Body of pancreas (tissue), 4 donors: ENCODE data around the gene NTSR1. TPM values are rescaled to one million over a fixed set of nuclear protein-coding genes. Genes with fewer than 3 reads are reported as not detected.

Experiments used
- ATAC-seq: fragments of 150-250 bp; one replicate; pipeline ENCODE4 v1.9.1; 2016
- DNase-seq, 4 donors: peaks; one replicate each; pipeline ENCODE4 v3.0.0-alpha.2; 2019
- H3K27ac ChIP-seq, 4 donors: fragments of 200-600 bp; sonication (generic); 1 replicate in 3 of 4; 2 replicates in 1 of 4; pipeline versions ENCODE4 v1.5.1 to v1.6.1; 2016 to 2019; ENCODE audit warnings: mild to moderate bottlenecking in 1 of 4, mixed read lengths in 1 of 4, moderate library complexity in 1 of 4
- H3K27me3 ChIP-seq, 2 donors: fragments of 200-600 bp; sonication (generic); one replicate each; pipeline ENCODE4 v1.6.0; 2016; ENCODE audit warnings: mild to moderate bottlenecking in 1 of 2
- H3K36me3 ChIP-seq, 2 donors: fragments of 200-600 bp; sonication (generic); replicated peaks in 1 of 2; 2 replicates each; pipeline ENCODE4 v1.5.1; 2016; ENCODE audit warnings: low read depth in 2 of 2; ENCODE audit not compliant: insufficient read depth in 1 of 2
- H3K4me1 ChIP-seq: fragments of 200-600 bp; sonication (generic); one replicate; pipeline ENCODE4 v1.6.0; 2016
- H3K4me3 ChIP-seq, 2 donors: fragments of 200-600 bp; sonication (generic); 1 replicate in 1 of 2; 2 replicates in 1 of 2; pipeline ENCODE4 v1.5.1; 2016 to 2019
- H3K9me3 ChIP-seq, 3 donors: fragments of 200-600 bp; sonication (generic); 1 replicate in 2 of 3; 2 replicates in 1 of 3; pipeline ENCODE4 v1.5.1; 2016
- POLR2A ChIP-seq, 3 donors: fragments of 450-650 bp; IDR thresholded peaks; one replicate each; pipeline ENCODE4 v1.6.1; 2016; ENCODE audit warnings: antibody characterized with exemption in 3 of 3, mild to moderate bottlenecking in 2 of 3
- WGBS, 2 donors: methylation state at CpG; one replicate each; pipeline ENCODE4 v1.1.5; 2017; 5-methylcytosine and 5-hydroxymethylcytosine counted together
- intact Hi-C: fragments of 100-400 bp; cut with DNase I; formaldehyde crosslinking; loops from one replicate; pipeline ENCODE4 v1.15.1; 2023
- total RNA-seq, 2 donors: library from RNA; depleted of rRNA; stranded (reverse); fragments of >200 nt; gene quantifications; one replicate each; pipeline ENCODE4 v1.1.0, GENCODE V29; 2016
- TF ChIP-seq, protein P1 (sequence below), 7 experiments: fragments of 450-650 bp in 4 of 7; fragments of 200-600 bp in 3 of 7; sonication (generic) in 3 of 7; IDR thresholded peaks; one replicate each; pipeline ENCODE4 v1.5.1; 2016 to 2019; ENCODE audit warnings: antibody characterized with exemption in 7 of 7

The NTSR1 gene
- total RNA-seq, 2 donors from 2014 or later: not detected

DNA sequence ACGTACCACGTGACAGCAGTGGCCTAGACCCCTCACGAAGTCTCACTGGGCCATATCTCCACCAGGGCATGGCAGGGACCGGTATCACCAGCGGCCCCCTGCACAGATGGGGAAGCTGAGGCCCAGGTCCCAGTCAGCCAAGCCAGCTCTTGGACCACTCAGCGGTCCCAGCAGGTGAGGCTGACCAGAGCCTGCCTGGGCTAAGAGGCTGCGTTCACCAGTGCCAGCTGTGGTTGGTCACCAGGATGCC is 85.0 kb downstream of the NTSR1 start:
- H3K27me3 ChIP-seq: no peaks in the 10 kb centered on the region
- peak overlapping the region; percentile 46 to 91 (median 84) for H3K27ac ChIP-seq
- peaks cover 0 to 2% of the 10 kb centered on the region in 2 donors for H3K36me3 ChIP-seq
- intact Hi-C loops: no loop called here
- WGBS, 2 donors: 54 to 61% methylated on average over 5 to 7 of the region's 7 CpGs
- ATAC-seq (no peak), DNase-seq (no peak)
- peaks cover 33% of the 10 kb centered on the region for H3K4me1 ChIP-seq
- no peaks in the 10 kb centered on the region for H3K9me3 ChIP-seq
- no peak overlapping the region for H3K4me3 ChIP-seq
- TF ChIP-seq POLR2A (IDR thresholded peaks at IDR 0.05): no peak
- TF ChIP-seq, protein P1, sequence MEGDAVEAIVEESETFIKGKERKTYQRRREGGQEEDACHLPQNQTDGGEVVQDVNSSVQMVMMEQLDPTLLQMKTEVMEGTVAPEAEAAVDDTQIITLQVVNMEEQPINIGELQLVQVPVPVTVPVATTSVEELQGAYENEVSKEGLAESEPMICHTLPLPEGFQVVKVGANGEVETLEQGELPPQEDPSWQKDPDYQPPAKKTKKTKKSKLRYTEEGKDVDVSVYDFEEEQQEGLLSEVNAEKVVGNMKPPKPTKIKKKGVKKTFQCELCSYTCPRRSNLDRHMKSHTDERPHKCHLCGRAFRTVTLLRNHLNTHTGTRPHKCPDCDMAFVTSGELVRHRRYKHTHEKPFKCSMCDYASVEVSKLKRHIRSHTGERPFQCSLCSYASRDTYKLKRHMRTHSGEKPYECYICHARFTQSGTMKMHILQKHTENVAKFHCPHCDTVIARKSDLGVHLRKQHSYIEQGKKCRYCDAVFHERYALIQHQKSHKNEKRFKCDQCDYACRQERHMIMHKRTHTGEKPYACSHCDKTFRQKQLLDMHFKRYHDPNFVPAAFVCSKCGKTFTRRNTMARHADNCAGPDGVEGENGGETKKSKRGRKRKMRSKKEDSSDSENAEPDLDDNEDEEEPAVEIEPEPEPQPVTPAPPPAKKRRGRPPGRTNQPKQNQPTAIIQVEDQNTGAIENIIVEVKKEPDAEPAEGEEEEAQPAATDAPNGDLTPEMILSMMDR (IDR thresholded peaks at IDR 0.05): no peak

DNA sequence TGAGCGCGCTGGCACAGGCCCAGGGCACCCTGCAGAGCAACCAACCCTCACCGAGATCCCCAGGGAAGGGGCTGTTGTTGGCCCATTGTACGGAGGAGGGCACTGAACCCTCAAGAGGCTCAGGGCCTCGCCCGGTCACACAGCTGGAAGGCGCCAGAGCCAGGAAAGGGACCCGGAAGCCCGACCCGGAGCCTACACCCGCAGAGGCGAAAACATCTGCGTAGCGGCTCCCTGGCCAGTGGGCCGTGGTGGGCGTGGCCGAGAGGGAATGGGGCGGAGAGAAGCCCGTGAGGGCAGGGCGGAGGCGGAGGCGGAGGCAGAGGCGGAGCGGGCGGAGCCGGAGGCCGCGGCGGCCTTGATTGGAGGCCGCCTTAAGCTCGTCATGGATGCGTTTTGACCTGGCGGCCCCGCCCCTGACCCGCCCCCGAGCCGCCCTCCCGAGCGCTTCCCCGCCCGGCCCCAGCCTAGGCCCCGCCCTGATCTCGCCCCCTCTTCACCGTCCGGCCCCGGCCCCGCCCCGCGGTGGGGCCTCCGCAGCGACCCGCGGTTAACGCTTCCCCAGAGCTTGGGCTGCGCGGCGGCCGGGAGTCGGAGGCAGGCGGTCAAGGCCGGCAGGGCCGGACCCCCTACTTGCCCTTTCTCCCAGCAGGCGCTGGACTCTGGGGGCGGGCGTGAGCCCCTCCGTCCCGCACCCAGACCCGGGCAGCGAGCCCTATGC is 85.5 kb downstream of the NTSR1 start:
- Histone ChIP-seq H3K9me3 (no peaks in the 10 kb centered on the region), H3K4me3 (no peak overlapping the region), H3K4me1 (peaks cover 33% of the 10 kb centered on the region), H3K36me3 (peaks cover 0 to 6% of the 10 kb centered on the region in 2 donors), H3K27me3 (no peaks in the 10 kb centered on the region), H3K27ac (peak overlapping the region; percentile 52 to 91 (median 84))
- peak; percentile 95 to 98 (median 96) for DNase-seq
- intact Hi-C loops: no loop called here
- WGBS, 2 donors: 0 to 1% methylated on average over 22 to 69 of the region's 69 CpGs
- ATAC-seq: peak; percentile 88
- TF ChIP-seq, protein P1 (IDR thresholded peaks at IDR 0.05): peak in 1 of 7 experiments; percentile 3
- peak; percentile 43 to 92 (median 89) for TF ChIP-seq POLR2A (IDR thresholded peaks at IDR 0.05)

DNA sequence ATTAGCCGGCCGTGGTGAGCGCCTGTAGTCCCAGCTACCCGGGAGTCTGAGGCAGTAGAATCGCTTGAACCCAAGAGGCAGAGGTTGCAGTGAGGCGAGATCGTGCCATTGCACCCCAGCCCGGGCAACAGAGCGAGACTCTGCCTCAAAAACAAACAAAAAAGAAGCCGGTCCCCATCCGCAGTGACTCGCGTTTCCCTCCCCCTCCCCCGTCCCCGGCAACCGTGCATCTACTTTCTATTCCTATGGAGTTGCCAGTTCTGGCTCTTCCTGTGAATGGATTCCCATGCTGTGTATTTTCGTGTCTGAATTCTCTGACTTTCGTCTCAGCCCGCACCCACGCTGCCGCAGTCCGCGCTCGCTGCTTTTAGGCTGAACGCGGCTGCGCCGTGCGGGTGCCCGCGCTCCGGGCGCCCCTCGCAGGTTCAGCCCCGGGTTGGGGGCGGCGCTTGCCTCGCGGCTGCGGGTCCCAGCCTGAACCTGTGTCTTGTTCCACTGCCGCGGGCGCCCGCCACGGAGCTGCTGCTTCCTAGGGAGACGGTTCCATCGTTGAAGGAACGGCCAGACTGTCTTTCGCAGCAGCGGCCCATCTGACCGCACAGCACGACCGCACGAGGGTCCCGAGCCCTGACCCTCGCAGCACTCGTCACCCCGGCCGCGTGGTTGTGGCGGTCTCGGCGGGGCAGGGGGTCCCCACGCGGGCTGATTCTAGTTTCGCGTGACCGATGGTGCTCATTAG is 86.6 kb downstream of the NTSR1 start:
- Histone ChIP-seq H3K4me3 (peak overlapping the region; percentile 9 to 46), H3K4me1 (peaks cover 33% of the 10 kb centered on the region), H3K27ac (peak overlapping the region; percentile 41 to 91 (median 84)), H3K9me3 (no peaks in the 10 kb centered on the region), H3K27me3 (no peaks in the 10 kb centered on the region), H3K36me3 (peaks cover 0 to 13% of the 10 kb centered on the region in 2 donors)
- peak in 2 of 4 donors; percentile 41 to 60 for DNase-seq
- ATAC-seq: no peak
- no peak for TF ChIP-seq POLR2A (IDR thresholded peaks at IDR 0.05)
- TF ChIP-seq, protein P1 (IDR thresholded peaks at IDR 0.05): no peak
- WGBS, 2 donors: 0% methylated on average over 20 to 68 of the region's 68 CpGs
- intact Hi-C loops: no loop called here

DNA sequence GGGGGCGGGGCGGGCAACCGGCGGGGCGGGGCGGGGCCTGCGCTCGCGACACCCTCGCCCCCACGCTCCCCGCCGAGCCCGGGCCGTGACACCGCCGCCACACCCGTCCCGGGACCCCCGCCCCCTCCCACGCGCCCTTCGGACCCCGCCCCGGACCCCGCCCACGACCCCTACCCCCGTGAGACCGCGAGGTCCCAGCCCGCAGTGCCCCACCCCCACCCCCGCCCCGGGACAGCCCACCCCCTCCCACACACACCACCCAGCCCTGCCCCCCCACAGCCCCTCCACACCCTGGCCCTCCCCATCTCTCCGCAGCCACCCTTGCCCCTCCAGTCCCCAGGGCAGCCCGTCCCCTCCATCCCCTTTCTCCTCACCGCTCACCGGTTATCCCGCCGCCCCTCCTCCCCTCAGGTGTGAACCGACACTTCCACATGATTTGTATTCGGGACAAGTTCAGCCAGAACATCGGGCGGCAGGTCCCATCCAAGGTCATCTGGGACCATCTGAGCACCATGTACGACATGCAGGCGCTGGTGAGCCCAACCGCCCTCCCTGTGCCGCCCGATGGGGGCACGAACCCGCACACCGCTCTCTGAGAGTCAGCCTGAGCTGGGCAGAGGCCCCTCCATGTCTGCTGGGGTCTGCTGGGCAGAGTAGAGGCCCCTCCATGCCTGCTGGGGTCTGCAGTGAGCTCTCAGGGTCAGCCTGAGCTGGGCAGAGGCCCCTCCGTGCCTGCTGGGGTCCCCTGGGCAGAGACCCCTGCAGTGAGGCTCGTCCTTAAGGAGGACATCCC is 88.3 kb downstream of the NTSR1 start:
- peak in 2 of 4 donors; percentile 38 to 44 for DNase-seq
- H3K27ac ChIP-seq: peak overlapping the region; percentile 78 to 91 (median 84)
- H3K27me3 ChIP-seq: no peaks in the 10 kb centered on the region
- intact Hi-C loops: no loop called here
- H3K9me3 ChIP-seq: no peaks in the 10 kb centered on the region
- TF ChIP-seq POLR2A (IDR thresholded peaks at IDR 0.05): no peak
- TF ChIP-seq, protein P1 (IDR thresholded peaks at IDR 0.05): no peak
- peaks cover 0 to 13% of the 10 kb centered on the region in 2 donors for H3K36me3 ChIP-seq
- peaks cover 29% of the 10 kb centered on the region for H3K4me1 ChIP-seq
- no peak for ATAC-seq
- 20 to 22% methylated on average over 13 to 29 of the region's 53 CpGs for WGBS, 2 donors
- H3K4me3 ChIP-seq: no peak overlapping the region
